NCI-H2107 treated with DMSO at 0.1 percent for 48 hours (cell line): ENCODE results near the gene RBM4B.
A peak's percentile ranks its signal among the peaks of the same experiment; 100 is the strongest.
"Not testable (repeated sequence)": the region's sequence is repeated elsewhere in the genome, so short reads cannot be mapped to it uniquely, and the experiment has no call there.

ENCODE experiments used
- DNase-seq: peaks from one replicate; lab custom pipeline; 2025; ENCODE audit not compliant: unreplicated experiment; lab: John Stamatoyannopoulos, UW

Gene RBM4B

DNA sequence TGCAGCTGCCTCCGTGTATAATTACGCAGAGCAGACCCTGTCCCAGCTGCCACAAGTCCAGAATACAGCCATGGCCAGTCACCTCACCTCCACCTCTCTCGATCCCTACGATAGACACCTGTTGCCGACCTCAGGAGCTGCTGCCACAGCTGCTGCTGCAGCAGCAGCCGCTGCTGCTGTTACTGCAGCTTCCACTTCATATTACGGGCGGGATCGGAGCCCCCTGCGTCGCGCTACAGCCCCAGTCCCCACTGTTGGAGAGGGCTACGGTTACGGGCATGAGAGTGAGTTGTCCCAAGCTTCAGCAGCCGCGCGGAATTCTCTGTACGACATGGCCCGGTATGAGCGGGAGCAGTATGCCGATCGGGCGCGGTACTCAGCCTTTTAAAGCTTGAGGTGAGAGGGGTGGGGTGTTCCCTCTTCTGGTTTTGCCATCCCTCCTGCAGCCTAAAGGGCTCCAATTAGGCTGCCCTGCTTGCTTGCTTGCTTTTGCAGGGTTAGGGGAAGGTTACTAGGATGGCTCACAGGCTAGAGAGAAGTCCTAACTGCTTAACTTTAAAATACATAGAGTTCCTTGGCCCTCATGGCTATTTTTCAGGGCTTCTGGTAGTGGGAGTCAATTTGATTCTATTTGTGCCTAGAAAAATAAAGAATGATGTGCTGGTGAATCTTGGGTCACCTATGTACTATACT is 33.8 kb downstream of the RBM4B start:
- no peak for DNase-seq

DNA sequence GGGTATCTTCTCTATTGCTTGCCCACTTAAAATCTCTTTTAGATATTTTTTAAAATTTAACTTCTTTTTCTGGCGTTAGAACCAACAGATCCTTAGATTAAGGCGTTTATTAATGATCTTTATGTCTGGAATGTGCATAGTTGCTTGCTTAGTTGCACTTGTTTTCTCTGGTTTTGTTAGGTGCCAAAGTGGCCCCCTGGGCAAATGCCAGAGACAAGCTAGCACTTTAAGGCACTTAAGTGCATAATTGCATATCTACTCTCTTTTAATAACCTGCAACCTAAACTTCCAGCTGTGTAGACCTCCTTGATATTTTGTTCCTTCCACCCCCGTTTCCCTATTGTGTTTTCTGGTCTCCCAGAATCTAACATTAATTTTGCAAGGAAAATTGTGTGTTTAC is 35.9 kb downstream of the RBM4B start:
- DNase-seq: peak; percentile 24

DNA sequence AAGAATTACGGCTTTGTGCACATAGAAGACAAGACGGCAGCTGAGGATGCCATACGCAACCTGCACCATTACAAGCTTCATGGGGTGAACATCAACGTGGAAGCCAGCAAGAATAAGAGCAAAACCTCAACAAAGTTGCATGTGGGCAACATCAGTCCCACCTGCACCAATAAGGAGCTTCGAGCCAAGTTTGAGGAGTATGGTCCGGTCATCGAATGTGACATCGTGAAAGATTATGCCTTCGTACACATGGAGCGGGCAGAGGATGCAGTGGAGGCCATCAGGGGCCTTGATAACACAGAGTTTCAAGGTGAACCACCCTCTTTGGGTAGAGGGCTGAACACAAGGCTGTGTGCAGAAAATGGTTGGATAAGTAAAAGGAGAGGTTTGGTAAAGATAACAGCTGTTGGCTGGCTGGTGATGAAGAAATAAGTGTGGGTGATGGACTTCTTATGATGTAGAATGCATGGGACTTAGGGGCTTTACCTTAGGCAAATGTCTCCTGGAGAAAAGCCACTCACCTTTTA is 37.8 kb downstream of the RBM4B start:
- DNase-seq: not testable (repeated sequence)

DNA sequence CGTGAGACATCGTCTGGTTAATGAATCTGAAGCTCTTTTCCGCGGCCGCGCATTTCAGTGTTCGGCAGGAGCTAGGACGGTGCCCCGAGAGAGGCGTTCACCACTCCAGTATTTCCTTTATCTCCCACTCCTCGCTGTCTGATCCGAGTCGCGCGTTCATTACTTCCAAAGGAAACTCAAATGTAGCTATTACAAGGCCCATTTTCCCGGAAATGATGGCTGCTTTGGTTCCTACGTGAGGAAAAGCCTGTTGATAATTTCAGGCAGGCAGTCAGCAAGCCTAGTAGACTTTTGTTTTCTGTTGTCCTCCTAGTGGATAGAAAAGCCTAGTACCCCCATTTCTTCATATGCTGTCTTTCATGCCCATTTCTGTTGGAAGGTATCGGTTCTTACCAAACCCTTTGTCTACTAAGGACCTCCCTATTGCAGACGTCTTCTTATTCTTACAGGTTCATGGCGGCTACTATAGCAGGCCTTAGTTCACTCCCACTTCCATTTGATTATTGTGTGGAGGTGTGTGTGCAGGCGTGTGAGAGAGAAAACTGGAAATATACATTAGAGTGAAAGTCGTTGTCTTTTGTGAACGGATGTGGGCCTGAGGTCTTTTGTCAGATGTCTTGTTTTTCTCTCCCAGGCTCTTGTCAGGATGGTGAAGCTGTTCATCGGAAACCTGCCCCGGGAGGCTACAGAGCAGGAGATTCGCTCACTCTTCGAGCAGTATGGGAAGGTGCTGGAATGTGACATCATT is 38.4 kb downstream of the RBM4B start:
- DNase-seq: no peak

DNA sequence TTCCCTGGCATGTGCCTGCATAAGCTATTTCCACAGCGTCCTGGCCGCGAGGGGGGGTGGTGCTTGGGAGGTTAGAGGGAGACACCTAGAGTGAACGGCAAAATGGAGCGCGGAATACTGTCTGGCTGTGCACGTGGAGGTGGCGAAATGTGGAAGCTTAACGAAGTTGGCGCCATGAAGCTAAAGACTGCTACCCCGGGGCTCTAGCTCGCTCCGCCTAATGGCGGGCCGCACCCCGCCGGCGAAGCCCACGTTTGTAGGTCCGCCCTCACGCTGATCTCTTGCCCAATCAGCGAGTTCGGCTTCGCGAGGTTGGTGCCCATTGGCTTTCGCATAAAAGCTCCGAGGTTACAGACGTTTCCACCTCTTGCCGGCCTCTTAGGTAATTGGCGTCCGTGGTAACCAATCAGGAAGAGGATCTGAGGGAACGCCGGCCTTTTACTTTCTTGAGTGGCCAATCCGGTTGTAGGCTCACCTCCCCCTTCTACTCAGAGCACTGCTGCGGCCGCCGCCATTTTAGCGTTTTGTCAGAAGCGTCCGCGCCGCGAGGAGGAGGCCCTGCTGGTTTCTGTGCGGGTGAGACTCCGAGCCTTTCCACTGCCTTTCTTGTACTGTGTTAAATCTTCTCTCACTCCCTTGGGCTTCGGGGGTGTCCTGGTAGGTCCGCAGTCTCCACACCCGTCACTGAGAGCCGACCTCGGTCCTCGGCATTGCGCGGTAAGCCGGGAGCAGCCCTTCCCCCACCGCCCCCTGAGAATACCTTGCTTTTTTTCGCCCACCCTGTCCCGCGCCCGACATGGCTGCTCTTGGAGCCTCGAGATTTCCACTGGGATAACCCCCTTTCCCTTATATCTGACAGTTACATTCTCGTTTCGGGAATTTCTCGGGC is 39.3 kb downstream of the RBM4B start, which contains the start of gene RBM4:
TSS of gene RBM4 (plus strand) at position 527 of the 889 bp plus-strand sequence. CDS start 1,009 bp downstream, outside the sequence.
- peak; percentile 97 for DNase-seq

DNA sequence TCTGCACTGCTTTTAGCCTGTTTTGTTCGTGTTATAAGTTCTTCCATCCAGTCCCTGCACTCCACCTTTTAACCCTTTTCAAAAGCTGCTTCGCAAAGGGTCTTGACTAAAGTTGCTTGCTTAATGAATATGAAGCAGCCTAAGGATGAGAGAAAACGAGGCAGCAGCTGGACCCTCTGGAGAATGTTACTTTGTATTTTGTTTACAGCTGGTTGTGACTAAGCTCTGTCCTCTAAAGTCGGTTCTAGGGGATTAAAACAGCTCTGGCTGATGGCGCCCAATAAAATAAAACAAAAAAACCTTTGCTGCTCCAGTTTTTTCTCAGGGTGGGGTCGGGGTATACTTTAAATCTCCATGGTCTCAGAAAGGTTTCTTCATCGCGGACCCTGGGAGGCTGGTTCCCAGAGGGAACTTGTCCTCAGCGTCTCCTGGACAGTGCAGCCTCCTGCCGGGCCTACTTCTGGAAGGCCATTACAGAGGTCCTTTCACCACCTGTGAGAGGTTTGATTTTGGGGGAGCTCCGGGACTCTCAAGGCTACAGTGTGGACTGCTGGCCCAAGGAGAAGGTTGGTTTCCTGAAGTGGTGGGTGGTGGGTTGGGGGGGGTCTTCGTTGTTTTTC is 40.0 kb downstream of the RBM4B start:
- DNase-seq: no peak

DNA sequence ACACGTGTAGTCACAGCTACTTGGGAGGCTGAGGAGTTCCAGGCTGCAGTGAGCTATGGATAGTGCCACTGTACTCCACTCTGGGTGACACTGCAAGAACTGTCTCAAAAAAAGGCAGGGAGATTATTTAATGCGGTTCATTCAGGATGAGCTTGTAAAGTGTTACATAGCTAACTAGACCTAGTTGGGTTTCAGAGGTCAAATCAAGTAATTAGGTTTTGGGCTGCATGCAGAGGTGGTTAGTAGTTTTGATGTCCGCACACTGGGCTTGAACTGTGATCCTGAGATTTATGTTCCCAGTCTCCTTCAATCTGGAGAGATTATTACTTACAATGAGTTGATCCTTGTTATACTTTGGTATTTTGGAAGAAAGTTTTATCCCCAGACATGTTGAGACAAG is 41.3 kb downstream of the RBM4B start:
- DNase-seq: no peak

DNA sequence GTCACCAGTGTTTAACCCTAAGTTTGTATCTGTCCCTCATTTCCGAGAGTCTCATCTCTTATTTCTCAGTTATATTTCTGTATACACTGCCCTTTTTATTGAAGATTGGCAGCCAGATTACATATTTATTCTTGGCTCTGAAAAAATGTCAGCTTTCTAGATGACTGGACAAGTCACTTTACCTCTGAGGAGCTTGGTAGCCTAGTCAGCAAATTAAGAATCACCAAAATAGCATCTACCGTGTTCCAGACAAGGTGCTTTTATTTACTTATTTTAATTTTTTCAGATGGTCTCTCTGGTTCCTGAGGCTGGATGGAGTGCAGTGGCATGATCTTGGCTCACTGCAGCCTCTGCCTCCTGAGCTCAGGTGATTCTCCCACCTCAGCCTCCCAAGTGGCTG is 44.7 kb downstream of the RBM4B start:
- DNase-seq: no peak

DNA sequence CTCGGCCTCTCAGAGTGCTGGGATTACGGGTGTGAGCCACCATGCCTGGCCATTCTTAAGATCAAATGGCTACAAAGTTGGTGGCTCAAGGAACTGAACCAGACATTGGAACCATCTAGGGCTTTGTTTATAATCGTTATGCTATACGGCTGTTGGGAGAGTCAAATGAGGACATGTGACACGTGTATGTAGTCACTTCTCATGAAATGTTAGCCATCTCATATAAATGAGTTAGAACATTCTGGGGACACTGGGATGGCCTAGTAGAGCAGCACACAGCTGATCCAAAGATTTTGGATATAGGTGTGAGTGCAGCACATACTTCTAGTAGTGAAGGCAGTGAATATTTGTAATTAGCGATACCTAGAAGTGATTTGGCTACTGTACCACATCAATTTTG is 45.8 kb downstream of the RBM4B start:
- DNase-seq: no peak

DNA sequence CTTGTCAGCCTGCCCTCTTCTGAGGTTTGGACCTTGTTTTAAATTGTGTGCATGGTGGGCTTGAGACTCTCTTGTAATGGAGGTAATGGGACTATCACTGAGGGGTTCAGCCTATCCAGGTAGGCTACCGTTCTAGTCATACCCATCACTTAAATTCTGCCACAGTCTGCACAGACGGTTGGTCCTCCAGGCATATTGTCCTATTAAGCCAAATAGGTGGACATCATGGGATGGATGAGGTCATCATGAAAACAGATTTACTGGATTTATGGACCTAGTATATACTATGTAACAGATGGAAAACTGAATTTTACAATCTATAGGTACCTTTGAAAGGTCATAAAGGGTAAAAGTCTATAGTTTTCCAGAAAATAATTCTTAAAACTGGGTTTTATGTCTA is 48.3 kb downstream of the RBM4B start:
- DNase-seq: no peak

DNA sequence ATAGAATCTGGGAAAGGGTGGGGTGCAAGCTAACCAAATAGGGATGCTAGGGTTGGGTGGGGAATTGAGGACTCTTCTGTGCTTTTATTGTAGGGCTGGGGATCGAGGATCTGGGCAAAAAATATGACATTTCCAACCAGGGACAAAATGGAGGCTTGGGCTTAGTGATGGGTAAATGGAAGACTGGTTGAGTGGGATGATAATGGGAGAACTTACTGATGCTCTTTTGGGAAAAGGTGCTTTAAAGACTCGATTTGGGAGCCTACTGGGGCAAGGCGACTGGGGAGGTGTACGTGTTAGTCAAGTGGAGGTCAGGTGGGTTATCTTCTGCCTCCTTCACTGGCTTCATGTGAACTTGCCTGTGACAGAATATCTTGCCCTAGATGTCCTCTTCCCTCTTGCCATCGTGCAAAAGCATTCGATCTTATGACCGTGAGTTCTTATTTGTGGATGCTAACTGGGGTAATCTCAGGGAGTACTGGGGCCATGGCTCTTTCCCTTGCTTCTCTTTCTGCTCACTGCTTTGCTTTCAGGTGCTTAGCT is 49.6 kb downstream of the RBM4B start:
- no peak for DNase-seq

DNA sequence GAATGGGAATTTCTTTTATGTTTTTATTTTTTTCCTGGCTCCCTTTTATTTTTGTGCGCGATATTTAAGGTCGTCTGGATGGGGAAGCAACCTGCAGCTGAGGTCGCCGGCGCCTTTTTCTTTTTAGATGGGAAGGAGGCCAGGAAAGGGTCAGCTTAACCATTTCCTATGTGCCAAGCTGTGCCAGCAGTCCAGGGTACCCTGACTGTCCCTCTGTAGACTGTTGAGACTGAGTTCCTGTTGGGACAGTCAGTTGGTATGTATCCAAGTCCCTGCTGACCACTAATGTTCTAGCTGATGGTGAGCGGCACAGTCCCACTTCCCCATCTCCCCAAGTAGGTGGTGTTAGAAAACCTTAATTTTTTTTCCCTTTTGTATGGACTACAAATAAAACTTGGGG is 50.8 kb downstream of the RBM4B start:
- DNase-seq: no peak

DNA sequence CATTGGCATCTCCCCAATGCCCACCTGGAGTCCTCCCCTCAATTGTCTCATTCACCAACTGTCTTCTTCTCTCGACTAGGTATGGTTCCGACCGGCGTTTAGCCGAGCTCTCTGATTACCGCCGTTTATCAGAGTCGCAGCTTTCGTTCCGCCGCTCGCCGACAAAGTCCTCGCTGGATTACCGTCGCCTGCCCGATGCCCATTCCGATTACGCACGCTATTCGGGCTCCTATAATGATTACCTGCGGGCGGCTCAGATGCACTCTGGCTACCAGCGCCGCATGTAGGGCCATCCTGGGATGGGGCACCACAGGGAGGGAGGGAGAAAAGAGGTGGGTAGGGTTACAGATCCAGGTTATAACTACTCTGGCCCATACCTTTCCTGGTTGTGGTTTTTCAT is 51.3 kb downstream of the RBM4B start:
- DNase-seq: no peak

DNA sequence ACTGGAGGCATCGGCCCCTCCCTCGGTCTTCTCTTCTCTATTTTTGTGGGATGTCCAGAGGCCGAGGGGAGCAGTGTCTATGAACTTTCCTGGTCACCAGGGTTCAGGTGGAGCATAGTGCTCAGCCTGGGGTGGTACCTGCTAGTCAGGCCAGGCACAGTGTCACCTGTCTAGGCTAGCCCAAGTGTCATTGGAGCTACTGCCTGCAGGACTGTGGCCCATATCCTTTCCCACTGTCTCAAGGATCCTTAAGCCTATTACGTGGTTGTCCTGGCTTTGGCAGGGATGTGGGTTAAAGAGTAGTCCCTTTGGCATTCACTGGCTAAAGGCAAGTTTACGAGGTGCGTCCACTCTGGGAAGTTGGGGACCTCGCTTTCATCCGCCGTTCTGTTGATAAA is 51.9 kb downstream of the RBM4B start:
- DNase-seq: no peak

DNA sequence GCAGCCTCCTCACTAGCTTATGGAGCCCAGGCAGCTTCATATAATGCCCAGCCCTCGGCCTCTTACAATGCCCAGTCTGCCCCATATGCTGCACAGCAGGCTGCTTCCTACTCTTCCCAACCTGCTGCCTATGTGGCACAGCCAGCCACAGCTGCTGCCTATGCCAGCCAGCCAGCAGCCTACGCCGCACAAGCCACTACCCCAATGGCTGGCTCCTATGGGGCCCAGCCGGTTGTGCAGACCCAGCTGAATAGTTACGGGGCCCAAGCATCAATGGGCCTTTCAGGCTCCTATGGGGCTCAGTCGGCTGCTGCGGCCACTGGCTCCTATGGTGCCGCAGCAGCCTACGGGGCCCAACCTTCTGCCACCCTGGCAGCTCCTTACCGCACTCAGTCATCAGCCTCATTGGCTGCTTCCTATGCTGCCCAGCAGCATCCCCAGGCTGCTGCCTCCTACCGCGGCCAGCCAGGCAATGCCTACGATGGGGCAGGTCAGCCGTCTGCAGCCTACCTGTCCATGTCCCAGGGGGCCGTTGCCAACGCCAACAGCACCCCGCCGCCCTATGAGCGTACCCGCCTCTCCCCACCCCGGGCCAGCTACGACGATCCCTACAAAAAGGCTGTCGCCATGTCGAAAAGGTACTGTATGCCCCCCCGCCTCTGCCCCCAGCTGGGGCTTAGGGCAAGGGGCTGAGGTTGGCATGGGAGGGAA is 52.5 kb downstream of the RBM4B start:
- no peak for DNase-seq

DNA sequence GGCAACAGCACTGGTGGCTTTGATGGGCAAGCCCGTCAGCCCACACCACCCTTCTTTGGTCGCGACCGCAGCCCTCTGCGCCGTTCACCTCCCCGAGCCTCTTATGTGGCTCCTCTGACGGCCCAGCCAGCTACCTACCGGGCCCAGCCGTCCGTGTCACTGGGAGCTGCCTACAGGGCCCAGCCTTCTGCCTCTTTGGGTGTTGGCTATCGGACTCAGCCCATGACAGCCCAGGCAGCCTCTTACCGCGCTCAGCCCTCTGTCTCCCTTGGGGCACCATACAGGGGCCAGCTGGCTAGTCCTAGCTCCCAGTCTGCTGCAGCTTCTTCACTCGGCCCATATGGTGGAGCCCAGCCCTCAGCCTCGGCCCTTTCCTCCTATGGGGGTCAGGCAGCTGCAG is 53.2 kb downstream of the RBM4B start:
- DNase-seq: no peak

DNA sequence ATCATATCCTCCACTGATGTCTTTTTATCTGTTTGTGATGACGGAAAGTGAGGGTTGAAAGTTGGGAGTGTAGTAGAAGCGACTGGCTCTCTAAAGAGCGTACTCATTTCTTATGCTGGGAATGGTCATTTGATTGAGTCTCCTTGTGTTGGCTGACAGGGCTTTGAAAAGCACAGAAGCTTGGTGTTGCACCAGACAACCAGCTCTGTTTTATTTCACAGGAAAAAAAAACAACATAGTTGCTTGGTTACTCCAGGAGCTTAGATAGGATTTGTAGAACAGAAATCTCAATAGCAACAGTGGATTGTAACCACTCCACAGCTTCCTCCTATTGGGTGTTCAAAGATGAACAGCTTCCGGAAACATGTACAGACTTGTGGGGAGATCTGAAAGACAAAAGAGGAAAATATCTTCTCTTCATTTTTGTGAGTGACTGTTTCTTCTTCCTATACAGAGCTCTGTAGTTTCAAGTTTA is 58.6 kb downstream of the RBM4B start:
- DNase-seq: no peak

DNA sequence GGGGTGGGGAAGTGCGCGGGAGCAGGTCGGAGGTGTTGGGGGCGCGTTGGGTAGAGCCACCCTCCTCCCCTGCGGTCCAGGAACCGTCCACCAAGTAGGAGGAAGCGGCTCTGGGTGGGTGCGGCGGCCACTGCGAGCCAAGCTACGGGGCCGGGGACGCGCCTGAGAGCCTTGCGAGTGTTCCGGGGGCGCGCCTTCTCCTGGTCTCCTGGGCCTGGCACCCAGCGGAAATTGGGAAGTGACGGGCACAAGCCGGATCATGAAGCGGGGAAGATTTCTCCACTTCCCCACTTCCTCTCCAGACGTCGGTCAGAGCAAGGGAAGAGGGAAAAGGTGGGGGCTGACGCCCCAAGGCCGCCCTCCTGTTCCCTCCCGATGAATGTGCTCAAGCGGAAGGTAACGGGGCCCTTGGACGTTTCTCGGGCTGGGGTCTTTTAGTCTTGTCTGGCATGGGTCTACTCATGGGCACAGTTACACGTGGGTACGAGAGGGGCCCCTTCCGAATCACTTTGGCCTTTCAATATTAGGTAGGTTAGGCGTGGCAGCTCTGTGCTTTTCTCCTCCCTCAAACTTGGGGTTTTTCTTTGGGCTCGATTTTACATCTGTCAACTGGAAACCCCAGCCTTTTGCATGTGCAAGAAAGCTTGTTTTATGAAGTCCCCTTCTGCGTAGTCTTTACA is 60.4 kb downstream of the RBM4B start:
- no peak for DNase-seq

DNA sequence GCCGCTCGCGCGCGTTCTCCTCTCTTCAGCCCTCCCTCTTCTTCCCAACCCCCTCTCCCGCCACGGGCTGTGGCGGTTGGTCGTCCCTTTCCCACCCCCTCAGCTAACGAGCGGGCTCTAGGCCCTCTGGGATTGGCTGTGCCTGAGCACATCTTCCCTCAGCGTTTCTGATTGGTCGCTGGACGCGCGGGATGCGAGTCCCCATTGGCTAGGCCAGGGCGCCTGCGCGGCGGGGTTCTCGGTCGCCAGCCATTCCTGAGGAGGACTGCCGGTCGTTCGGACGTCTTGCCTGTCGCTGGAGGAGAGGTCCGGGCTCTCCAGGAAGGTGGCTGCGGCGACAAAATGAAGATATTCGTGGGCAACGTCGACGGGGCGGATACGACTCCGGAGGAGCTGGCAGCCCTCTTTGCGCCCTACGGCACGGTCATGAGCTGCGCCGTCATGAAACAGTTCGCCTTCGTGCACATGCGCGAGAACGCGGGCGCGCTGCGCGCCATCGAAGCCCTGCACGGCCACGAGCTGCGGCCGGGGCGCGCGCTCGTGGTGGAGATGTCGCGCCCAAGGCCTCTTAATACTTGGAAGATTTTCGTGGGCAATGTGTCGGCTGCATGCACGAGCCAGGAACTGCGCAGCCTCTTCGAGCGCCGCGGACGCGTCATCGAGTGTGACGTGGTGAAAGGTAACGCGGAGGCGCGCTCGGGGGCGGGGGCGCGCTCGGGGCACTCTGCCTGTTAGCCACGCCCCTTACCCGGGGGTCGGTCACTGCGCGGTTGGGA is 61.1 kb downstream of the RBM4B start, which contains the start of gene RBM14:
TSS of gene RBM14 (plus strand) at position 252 of the 776 bp plus-strand sequence. CDS start at position 343, 91 bp downstream.
- DNase-seq: peak; percentile 96
